Activated CD4-positive, alpha-beta T cell treated with anti-CD3 and anti-CD28 coated beads, Interleukin-2, amount 50 U/mL, for 24 hours (primary cell): ENCODE data around the gene MEF2C.

Experiments
- DNase-seq, 2 donors: peaks; one replicate each; pipeline ENCODE4 v3.0.0-alpha.2; 2020; ENCODE audit warnings: low read depth in 1 of 2, low spot score in 1 of 2

Gene MEF2C

DNA sequence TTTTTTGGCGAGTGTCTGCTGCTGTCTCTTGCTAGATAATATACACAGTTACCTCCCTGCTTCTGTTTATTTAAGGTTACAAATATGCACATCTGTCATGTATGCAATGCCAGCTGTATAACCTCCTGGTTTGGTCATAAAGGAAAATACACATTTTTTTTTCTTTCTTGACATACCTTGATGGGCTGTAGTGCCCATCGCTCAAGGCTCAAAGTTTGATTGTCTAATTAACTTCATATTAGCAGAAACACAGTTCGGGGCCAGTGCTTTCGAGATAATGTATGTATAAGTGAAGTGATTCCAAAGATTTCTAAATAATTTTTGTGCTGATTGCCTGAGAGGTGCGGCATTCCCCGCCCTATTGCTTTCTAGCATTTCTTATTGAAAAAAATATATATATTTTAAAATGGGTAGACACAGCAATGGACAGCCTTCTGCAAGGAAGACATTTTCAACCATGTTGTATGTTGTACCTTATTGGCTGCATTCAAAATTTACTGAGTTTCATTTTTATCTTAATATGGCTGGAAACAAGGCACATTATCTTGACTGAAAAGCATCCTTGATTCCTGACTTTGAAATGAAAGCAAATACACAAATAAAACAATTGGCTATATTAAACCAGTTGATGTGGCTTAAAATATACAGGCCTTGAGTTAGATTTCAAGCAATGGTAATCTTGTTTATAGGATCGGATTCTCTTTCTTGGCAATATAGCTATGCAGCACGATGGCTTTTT lies 206.2 kb downstream of the MEF2C start:
- DNase-seq = no peak

DNA sequence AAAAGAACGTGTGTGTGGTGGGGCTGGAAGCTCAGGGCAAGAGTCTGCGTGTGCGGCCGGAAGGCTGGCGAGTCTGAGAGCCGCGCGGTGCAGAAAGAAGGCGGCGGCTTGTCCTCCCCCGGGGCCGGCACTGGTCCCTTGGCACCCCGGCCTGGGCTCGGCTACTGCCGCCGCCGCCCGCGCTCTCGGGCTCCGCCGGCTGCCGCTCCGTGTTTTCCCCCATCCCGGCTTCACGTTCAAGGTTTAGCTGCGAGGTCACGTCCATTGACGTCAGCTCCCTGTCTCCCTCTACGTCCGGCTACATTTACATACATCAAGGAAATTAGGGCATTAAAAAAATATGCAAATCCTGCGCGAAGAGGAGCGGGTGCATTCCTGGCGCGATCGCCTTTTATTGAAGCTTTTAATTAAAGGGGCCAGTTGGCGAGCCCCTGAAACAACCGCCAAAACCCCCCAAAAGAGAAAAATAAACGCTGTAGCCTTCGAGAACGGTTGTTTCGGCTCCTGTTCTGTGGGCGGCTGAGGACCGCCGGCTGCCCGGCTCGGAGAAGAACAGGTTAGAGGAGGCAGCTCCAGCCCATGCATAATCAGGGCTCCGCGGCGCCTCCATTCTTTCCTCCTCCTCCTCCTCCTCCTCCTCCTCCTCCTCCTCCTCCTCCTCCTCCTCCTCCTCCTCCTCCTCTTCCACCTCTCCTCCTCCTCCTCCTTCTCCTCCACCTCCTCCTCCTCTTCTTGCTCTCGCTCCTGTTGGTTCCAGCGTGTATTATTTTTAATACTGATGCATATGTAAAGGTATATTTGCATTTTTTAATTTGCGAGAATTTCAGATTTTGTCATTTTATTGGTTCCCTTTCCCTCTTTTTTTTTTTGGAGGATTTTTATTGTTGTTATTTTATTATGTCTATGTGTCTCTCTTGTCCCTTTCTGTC lies 207.0 kb downstream of the MEF2C start:
- no peak for DNase-seq

DNA sequence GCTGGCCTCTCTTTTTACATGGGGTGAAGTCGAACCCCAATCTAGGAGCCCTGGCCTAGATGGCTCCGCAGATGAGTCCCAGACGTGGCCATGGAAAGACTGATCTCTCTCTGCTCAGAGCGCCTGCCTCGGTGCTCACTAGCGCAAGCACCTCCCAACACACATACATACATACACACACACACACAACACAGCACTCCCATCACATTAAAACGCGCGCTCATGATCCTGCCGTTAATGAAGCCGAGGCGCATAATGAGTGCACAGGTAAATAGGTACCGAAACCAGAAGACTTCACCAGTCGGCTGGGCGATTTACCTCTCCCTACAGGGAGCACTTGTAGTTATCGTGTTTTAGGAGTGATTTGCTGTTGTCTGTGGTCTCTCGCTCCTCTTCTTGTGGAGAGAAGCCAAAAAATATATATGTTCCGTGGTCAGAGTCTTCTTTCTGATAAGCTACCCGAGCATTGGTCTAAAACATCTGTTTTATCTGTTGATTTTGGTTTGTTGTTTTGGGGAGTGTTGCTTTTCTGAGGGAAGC lies 207.7 kb downstream of the MEF2C start:
- no peak for DNase-seq

DNA sequence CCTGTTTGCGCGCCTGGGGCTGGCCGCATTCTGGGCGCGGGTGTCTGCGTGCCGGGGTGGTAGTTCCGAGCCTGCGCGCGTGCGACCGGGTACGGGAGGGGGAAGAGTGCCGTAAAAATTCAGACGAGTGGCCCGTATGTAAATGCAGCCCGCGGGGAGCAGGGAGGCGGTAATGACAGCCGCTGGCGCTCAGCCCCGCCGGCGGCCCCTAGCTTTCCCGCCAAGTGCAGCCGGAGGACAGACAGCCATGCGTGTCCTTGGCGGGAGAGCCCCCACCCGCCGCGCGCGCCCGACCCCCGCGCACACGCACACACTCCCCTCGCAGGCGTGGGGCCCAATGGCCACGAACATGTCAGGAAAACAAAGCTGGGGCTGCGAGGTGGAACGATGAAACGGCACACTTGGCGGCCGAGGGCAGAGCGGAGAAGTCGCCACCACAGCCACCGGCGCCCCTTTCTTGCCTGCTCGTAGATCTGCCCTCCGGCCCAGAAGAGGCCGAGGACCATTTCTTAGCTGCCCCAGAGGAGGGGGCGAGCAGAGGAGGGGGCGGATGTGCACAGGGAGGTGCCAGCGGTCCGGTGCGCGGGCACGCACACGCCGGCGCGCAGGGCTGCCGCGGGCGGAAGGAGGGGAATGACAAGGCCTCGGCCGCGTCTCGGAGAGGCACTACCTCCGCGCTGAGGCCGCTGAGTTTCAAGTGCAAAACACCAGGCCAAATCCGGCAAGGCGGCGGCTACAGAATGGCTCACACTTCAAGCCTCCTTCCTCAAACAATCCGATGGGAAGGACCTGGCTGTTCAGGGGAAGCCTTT lies 208.4 kb downstream of the MEF2C start:
- DNase-seq = no peak

DNA sequence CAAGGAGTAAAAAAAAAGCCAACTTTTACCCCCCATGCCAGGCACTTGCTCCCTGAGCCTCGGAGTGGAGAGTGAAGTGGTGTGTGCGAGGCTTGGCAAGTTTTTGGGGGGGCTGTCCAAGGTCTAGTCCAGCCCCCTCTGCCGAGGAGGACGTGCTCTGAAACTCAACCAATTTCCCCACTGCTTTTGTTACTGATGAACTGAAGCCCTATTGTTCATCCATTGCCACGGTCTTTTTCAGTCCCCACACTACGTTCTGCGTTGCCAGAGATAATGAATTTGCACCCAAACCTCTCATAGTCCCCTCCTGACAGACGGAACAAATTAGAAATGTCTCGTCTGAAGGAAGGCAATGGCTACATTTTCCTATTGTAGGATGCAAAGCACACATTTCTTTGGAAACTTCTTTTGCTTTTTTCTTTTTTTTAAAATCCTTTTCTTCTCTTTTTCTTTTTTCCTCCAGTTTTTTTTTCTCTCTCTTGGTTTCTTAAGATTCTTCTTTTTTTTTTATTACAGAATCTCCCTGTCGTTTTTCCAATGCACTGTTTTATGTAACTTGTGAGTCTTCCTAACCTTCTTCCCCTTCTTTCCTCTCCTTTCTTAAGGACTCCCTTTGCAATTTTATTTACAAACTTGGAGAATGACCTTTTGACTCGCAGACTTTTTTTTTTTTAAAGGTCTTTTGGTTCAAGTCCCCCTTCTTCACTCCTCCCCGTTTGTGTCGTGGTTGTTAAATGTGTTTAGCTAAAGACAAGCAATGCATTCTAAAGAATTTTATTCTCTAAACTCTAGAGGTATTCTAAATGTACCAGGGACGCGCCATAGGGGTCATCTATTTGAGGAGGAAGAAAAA lies 209.5 kb downstream of the MEF2C start:
- no peak for DNase-seq

DNA sequence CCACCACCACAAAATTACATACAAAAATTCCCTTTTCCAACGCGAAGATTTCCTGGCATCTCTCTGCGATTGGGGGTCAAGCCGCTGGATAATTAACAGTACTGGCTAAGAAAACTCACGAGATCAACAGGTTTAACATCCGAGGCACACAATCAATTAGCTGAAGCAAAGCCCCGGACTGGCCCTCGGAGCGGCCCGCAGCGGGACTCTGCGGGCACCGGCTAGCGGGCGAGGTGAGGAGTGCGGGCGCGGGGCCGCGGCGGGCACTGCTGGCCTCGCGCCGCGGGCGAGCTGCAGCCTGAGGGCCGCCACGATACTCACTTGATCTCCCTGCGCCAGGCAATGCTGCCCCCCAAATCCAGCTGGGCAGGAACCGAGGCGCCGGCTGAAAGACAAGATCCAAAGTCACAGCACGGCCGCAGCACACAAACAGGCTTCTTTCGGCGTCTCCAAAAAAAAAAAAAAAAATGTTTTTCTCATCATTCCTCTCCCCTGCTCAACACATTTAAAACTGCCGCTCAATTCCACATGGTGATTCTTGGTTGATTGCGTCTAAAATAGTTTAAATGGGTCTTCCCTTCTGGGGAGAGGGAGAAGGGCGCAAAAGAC lies 210.2 kb downstream of the MEF2C start:
- DNase-seq = no peak

DNA sequence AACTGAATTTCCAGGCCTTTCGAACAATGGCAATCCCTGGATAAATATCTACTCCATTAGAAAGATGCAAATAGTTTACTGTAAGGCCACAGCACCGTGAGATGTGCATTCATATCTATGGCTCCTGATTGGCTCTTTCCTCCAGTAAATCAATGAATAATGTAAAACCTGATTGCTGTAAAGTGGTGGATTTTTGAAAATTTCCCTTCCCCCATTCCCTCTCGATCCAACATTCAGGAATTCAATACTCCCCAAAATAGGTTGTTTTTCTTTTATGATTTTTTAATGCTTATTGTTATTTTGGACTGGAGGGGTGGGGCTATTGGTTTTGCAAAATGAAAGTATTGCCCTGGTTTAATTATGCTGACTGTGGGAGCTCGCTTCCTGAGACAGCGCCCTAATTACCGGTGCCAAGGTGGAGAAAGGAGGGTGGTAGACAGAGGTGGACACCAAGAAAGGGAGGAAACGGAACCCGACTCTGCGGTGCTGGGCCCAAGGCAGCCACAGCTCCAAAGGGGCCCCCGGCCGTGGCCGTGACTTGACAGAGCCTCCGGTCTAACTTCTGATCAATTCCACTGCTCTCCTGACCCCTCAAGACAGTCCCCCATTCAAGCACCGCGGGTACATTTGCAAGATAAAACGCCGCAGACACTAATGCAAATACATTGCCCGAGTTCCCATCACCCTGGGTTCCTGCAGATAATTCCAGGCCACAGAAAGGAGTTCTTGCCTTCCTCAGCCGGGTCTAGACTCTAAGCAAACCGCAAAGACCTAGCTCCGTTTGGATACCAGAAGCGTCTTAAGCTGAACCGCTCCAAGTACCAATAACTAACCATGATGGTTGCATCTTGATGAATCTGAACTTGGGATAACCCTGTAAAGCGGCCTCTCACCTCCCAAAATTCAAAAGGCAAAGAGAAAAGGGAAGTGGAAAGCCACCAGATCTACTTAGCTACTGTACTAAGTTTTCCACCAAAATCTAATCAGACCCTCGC lies 211.2 kb downstream of the MEF2C start:
- no peak for DNase-seq

DNA sequence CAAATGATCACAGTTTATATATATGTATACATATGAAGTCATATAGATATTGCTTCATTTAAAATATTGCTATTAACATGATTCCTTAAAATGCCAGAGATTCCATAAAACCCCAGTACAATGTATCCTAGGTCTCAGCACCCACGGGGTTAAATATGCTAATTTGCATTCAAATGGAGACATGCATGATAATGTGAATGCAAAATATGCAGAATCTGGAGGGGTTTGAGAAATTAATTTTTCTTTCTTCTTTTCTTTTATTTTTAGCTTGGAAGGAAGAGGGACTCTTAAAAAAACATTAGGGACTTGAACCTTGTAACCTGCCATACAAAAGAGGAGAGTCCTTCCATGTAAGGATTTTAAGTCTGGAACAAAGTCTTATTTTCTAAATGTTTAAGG lies 211.9 kb downstream of the MEF2C start:
- DNase-seq = no peak

DNA sequence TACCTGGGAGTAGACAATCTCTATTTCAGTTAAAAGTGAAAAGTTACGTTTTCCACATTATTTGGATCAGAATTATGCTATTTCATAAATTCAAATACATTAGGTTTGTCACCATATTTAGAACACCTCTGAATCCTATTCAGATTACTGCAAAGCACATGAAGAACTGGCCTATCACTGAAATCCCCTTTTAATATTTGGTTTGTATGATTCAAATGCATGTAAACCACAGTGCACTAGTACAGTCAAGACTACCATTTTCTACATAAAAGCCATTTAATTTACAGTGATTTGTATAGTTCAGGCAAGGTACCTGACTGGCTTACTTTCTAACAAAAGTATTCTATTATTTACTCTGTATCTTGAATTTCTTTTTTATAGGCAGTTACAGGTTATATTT lies 212.5 kb downstream of the MEF2C start:
- no peak for DNase-seq

DNA sequence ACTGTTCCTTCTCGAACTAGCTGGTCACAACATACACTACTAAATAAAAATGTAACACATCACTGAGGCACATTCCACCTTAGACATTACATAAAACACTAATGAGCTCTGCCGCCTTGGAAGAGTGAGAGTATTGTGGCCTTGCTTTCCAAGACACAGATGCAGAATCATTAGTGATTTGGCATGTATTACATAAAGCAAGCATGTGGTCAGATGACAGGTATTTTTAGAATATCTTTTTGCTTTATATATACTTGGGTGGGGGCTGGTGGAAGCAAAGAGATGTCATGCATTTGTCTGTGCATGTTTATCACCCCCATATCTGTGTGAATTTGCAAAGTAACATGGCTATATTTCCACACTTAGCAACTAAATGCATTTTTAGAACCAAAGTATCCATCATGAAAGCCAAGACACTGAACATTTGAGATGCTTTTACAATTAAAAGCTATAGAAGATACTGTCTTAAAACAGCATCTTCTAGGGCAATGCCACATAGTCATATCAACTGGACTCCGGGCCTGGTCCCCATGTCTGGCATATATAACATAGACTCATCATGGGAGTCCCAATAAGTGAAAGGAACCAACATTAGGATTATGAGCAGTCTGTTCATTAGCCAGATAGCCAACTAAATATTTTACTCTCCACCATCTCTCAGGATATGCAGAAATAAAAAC lies 213.5 kb downstream of the MEF2C start:
- no peak for DNase-seq

DNA sequence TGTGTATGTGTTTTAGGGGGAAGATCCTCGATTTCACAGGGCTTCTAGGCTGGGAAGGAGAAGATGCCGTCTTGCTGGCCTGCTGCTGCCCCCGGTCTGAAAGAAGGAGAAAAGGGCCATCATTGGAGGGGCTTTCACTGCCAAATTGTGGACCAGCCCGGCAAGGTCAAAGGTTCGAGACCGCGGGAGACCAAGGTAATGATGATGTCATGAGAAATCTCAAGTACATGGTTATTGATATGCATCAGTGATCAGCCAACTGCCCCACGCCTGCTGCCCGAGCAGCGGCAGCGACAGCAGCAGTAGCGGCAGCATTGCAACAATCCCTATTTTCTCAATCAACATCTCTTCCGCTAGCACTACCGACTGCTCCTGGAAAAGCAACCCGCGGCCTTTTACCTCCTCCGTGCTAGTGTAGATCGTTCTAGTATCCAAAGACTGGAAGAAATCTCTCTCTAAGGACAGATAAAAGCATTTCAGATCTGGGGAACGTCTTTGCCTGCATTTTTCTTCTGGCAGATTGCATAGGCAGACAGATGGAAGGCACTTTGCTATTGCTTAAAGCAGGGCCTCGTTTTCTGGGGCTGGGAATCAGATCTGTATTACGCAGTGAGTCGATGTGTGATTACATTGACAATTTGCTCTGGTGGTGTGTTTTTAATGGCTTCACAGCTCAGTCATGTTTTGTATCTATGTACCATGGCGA lies 215.3 kb downstream of the MEF2C start:
- no peak for DNase-seq
